ENCODE data around the gene MXI1. TPM values are rescaled to one million over a fixed set of nuclear protein-coding genes. Genes with fewer than 3 reads are reported as not detected.

Gene MXI1
- total and polyA plus RNA-seq, 2 experiments from 2014 or later = 5.1 to 8.5 TPM

DNA sequence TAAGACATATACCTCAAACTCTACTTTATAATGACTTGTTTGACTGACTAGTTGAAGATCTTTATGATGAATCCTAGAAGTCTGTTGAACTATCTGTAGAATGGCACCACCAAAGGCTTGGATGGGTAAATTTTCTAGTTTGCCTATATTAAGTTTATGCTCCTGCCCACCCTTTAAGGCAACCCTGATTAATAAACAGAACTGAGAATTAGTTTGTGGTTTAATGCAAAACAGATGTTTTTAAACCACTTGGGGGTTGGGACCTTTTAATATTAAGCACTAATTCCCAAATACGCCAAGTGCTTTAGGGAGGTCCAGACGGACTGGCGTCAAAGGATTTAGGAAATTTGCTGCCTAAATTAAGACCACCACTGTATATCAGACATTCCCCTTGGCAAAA, 76.9 kb downstream of the MXI1 start:
- H3K9me3 Mint-ChIP-seq = no peaks in the 10 kb centered on the region
- peaks cover 22% of the 10 kb centered on the region for H3K4me1 ChIP-seq (ENCODE audit: insufficient read depth)
- H3K36me3 ChIP-seq (ENCODE audit: insufficient read depth) = no peaks in the 10 kb centered on the region
- no peak overlapping the region for H3K4me3 ChIP-seq
- no peaks in the 10 kb centered on the region for H3K27me3 Mint-ChIP-seq (ENCODE audit: insufficient read depth, low read depth, poor library complexity)
- no peaks in the 10 kb centered on the region for H3K79me2 ChIP-seq (replicated peaks; ENCODE audit: insufficient read depth)
- H3K9me2 ChIP-seq (ENCODE audit: insufficient read depth) = no peaks in the 10 kb centered on the region
- no peak overlapping the region for H3K4me2 ChIP-seq
- no peaks in the 10 kb centered on the region for H3F3A ChIP-seq (replicated peaks; ENCODE audit: low read depth)
- no peak overlapping the region for H3K27ac ChIP-seq (ENCODE audit: low read depth)
- peaks cover 6% of the 10 kb centered on the region; the same call in 2 of the 3 replicates for H3K36me3 Mint-ChIP-seq (ENCODE audit: low read depth)
- H3K27me3 ChIP-seq (ENCODE audit: insufficient read depth) = no peaks in the 10 kb centered on the region
- H3K27ac Mint-ChIP-seq = no peak overlapping the region
- H2AFZ ChIP-seq = no peak overlapping the region
- ATAC-seq = no peak
- TF ChIP-seq ZNF114 (CRISPR knock-in tag; IDR thresholded peaks at IDR 0.05) = no peak
- TF ChIP-seq, protein P1, sequence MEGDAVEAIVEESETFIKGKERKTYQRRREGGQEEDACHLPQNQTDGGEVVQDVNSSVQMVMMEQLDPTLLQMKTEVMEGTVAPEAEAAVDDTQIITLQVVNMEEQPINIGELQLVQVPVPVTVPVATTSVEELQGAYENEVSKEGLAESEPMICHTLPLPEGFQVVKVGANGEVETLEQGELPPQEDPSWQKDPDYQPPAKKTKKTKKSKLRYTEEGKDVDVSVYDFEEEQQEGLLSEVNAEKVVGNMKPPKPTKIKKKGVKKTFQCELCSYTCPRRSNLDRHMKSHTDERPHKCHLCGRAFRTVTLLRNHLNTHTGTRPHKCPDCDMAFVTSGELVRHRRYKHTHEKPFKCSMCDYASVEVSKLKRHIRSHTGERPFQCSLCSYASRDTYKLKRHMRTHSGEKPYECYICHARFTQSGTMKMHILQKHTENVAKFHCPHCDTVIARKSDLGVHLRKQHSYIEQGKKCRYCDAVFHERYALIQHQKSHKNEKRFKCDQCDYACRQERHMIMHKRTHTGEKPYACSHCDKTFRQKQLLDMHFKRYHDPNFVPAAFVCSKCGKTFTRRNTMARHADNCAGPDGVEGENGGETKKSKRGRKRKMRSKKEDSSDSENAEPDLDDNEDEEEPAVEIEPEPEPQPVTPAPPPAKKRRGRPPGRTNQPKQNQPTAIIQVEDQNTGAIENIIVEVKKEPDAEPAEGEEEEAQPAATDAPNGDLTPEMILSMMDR (conservative IDR thresholded peaks at IDR 0.05; ENCODE audit: low read depth in 2 of 2) = no peak
- TF ChIP-seq, protein P2, sequence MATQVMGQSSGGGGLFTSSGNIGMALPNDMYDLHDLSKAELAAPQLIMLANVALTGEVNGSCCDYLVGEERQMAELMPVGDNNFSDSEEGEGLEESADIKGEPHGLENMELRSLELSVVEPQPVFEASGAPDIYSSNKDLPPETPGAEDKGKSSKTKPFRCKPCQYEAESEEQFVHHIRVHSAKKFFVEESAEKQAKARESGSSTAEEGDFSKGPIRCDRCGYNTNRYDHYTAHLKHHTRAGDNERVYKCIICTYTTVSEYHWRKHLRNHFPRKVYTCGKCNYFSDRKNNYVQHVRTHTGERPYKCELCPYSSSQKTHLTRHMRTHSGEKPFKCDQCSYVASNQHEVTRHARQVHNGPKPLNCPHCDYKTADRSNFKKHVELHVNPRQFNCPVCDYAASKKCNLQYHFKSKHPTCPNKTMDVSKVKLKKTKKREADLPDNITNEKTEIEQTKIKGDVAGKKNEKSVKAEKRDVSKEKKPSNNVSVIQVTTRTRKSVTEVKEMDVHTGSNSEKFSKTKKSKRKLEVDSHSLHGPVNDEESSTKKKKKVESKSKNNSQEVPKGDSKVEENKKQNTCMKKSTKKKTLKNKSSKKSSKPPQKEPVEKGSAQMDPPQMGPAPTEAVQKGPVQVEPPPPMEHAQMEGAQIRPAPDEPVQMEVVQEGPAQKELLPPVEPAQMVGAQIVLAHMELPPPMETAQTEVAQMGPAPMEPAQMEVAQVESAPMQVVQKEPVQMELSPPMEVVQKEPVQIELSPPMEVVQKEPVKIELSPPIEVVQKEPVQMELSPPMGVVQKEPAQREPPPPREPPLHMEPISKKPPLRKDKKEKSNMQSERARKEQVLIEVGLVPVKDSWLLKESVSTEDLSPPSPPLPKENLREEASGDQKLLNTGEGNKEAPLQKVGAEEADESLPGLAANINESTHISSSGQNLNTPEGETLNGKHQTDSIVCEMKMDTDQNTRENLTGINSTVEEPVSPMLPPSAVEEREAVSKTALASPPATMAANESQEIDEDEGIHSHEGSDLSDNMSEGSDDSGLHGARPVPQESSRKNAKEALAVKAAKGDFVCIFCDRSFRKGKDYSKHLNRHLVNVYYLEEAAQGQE (IDR thresholded peaks at IDR 0.05; ENCODE audit: unreplicated experiment) = no peak
- TF ChIP-seq NANOG (IDR thresholded peaks at IDR 0.05; ENCODE audit: borderline replicate concordance) = no peak
- no peak for TF ChIP-seq CREB1 (CRISPR knock-in tag; IDR thresholded peaks at IDR 0.05; ENCODE audit: low read depth)
- TF ChIP-seq EZH2 (IDR thresholded peaks at IDR 0.05; ENCODE audit: low read depth, unreplicated experiment) = no peak
- no peak for TF ChIP-seq JUNB (IDR thresholded peaks at IDR 0.05; ENCODE audit: unreplicated experiment)
- no peak for TF ChIP-seq ZNF331 (CRISPR knock-in tag; IDR thresholded peaks at IDR 0.05; ENCODE audit: low read depth)
- TF ChIP-seq, protein P3, sequence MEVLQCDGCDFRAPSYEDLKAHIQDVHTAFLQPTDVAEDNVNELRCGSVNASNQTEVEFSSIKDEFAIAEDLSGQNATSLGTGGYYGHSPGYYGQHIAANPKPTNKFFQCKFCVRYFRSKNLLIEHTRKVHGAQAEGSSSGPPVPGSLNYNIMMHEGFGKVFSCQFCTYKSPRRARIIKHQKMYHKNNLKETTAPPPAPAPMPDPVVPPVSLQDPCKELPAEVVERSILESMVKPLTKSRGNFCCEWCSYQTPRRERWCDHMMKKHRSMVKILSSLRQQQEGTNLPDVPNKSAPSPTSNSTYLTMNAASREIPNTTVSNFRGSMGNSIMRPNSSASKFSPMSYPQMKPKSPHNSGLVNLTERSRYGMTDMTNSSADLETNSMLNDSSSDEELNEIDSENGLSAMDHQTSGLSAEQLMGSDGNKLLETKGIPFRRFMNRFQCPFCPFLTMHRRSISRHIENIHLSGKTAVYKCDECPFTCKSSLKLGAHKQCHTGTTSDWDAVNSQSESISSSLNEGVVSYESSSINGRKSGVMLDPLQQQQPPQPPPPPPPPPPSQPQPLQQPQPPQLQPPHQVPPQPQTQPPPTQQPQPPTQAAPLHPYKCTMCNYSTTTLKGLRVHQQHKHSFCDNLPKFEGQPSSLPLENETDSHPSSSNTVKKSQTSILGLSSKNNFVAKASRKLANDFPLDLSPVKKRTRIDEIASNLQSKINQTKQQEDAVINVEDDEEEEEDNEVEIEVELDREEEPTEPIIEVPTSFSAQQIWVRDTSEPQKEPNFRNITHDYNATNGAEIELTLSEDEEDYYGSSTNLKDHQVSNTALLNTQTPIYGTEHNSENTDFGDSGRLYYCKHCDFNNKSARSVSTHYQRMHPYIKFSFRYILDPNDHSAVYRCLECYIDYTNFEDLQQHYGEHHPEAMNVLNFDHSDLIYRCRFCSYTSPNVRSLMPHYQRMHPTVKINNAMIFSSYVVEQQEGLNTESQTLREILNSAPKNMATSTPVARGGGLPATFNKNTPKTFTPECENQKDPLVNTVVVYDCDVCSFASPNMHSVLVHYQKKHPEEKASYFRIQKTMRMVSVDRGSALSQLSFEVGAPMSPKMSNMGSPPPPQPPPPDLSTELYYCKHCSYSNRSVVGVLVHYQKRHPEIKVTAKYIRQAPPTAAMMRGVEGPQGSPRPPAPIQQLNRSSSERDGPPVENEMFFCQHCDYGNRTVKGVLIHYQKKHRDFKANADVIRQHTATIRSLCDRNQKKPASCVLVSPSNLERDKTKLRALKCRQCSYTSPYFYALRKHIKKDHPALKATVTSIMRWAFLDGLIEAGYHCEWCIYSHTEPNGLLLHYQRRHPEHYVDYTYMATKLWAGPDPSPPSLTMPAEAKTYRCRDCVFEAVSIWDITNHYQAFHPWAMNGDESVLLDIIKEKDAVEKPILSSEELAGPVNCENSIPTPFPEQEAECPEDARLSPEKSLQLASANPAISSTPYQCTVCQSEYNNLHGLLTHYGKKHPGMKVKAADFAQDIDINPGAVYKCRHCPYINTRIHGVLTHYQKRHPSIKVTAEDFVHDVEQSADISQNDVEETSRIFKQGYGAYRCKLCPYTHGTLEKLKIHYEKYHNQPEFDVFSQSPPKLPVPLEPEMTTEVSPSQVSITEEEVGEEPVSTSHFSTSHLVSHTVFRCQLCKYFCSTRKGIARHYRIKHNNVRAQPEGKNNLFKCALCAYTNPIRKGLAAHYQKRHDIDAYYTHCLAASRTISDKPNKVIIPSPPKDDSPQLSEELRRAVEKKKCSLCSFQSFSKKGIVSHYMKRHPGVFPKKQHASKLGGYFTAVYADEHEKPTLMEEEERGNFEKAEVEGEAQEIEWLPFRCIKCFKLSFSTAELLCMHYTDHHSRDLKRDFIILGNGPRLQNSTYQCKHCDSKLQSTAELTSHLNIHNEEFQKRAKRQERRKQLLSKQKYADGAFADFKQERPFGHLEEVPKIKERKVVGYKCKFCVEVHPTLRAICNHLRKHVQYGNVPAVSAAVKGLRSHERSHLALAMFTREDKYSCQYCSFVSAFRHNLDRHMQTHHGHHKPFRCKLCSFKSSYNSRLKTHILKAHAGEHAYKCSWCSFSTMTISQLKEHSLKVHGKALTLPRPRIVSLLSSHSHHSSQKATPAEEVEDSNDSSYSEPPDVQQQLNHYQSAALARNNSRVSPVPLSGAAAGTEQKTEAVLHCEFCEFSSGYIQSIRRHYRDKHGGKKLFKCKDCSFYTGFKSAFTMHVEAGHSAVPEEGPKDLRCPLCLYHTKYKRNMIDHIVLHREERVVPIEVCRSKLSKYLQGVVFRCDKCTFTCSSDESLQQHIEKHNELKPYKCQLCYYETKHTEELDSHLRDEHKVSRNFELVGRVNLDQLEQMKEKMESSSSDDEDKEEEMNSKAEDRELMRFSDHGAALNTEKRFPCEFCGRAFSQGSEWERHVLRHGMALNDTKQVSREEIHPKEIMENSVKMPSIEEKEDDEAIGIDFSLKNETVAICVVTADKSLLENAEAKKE (CRISPR knock-in tag; IDR thresholded peaks at IDR 0.05) = no peak
- no peak for TF ChIP-seq STAT1 (IDR thresholded peaks at IDR 0.05; ENCODE audit: unreplicated experiment)
- TF ChIP-seq POLR2AphosphoS5 (IDR thresholded peaks at IDR 0.05; ENCODE audit: low read depth) = no peak
- TF ChIP-seq EZH2phosphoT487 (IDR thresholded peaks at IDR 0.05; ENCODE audit: unreplicated experiment) = no peak
- TF ChIP-seq, protein P4, sequence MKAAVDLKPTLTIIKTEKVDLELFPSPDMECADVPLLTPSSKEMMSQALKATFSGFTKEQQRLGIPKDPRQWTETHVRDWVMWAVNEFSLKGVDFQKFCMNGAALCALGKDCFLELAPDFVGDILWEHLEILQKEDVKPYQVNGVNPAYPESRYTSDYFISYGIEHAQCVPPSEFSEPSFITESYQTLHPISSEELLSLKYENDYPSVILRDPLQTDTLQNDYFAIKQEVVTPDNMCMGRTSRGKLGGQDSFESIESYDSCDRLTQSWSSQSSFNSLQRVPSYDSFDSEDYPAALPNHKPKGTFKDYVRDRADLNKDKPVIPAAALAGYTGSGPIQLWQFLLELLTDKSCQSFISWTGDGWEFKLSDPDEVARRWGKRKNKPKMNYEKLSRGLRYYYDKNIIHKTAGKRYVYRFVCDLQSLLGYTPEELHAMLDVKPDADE (IDR thresholded peaks at IDR 0.05) = no peak
- no peak overlapping the region for H3K4me3 Mint-ChIP-seq
- H4K20me1 ChIP-seq (replicated peaks; ENCODE audit: insufficient read depth) = peaks cover 6% of the 10 kb centered on the region; the same call in 1 of the 2 replicates
- H3K4me1 Mint-ChIP-seq = peaks cover 24% of the 10 kb centered on the region
- DNase-seq (ENCODE audit: low spot score) = no peak

All from GM23338 (cell line).